ENCODE measurements around the gene KLHL6.
A peak's percentile ranks its signal among the peaks of the same experiment; 100 is the strongest.

DNA sequence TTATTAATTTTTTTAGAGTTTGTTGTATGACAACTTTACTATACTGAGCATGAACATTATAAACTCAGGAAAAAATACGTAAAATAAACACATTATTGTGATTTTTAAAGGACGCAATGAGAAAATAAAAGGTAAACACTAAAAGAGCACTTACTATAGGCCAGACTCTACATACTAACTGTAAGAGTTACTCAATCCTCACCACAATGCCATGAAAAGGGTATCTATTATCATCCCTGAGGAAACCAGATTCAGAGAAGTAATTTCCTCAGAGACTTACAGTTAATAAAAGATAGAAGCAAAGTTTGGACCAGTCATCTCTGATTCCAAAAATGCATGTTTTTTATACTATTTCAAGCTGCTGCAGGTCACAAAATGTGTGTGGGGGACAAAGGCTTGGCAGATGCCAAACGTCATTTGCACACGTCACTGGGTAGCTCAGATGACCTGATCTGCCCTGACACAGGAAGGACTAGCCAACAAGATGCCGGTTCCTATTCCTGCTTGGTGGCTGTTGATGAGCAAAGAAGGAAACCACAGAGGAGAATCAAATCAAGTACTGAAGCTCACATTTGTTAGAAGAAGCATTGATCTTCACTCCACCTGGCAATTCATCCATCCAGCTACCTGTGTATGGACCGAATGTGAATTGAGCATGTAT lies 42.3 kb downstream of the KLHL6 start:
- TF ChIP-seq POLR2A (IDR thresholded peaks at IDR 0.05; ENCODE audit: low read depth, low read length) (no peak), SRF (IDR thresholded peaks at IDR 0.05; ENCODE audit: low read depth in 2 of 2, low read length in 2 of 2) (no peak), TAF1 (IDR thresholded peaks at IDR 0.05; ENCODE audit: borderline replicate concordance, low read depth, low read length) (no peak), FOXK2 (IDR thresholded peaks at IDR 0.05) (no peak), SUZ12 (IDR thresholded peaks at IDR 0.05; ENCODE audit: unreplicated experiment) (no peak), CEBPB (IDR thresholded peaks at IDR 0.05; ENCODE audit: borderline replicate concordance in 1 of 2, low read depth in 2 of 2, low read length in 2 of 2) (no peak), ZNF207 (IDR thresholded peaks at IDR 0.05; ENCODE audit: borderline replicate concordance) (no peak), MTA2 (IDR thresholded peaks at IDR 0.05; ENCODE audit: low read depth) (peak; percentile 45; the same call in 1 of the 2 replicates), JUNB (IDR thresholded peaks at IDR 0.05) (no peak), EP300 (IDR thresholded peaks at IDR 0.05; ENCODE audit: borderline replicate concordance in 1 of 2, control insufficient read depth in 1 of 2, low read depth in 2 of 2, low read length in 2 of 2) (peak in 1 of 2 experiments; percentile 61; a peak in 1 of 4 replicates), YY1 (IDR thresholded peaks at IDR 0.05; ENCODE audit: low read depth, low read length) (no peak), NFYB (IDR thresholded peaks at IDR 0.05; ENCODE audit: insufficient read depth, low read depth, low read length) (no peak)
- TF ChIP-seq, protein P1, sequence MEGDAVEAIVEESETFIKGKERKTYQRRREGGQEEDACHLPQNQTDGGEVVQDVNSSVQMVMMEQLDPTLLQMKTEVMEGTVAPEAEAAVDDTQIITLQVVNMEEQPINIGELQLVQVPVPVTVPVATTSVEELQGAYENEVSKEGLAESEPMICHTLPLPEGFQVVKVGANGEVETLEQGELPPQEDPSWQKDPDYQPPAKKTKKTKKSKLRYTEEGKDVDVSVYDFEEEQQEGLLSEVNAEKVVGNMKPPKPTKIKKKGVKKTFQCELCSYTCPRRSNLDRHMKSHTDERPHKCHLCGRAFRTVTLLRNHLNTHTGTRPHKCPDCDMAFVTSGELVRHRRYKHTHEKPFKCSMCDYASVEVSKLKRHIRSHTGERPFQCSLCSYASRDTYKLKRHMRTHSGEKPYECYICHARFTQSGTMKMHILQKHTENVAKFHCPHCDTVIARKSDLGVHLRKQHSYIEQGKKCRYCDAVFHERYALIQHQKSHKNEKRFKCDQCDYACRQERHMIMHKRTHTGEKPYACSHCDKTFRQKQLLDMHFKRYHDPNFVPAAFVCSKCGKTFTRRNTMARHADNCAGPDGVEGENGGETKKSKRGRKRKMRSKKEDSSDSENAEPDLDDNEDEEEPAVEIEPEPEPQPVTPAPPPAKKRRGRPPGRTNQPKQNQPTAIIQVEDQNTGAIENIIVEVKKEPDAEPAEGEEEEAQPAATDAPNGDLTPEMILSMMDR (IDR thresholded peaks at IDR 0.05 in 2 of 3, conservative IDR thresholded peaks at IDR 0.05 in 1 of 3; ENCODE audit: control insufficient read depth in 2 of 3, extremely low read depth in 1 of 3, insufficient read depth in 1 of 3, low read depth in 3 of 3, low read length in 3 of 3): no peak
- TF ChIP-seq, protein P2, sequence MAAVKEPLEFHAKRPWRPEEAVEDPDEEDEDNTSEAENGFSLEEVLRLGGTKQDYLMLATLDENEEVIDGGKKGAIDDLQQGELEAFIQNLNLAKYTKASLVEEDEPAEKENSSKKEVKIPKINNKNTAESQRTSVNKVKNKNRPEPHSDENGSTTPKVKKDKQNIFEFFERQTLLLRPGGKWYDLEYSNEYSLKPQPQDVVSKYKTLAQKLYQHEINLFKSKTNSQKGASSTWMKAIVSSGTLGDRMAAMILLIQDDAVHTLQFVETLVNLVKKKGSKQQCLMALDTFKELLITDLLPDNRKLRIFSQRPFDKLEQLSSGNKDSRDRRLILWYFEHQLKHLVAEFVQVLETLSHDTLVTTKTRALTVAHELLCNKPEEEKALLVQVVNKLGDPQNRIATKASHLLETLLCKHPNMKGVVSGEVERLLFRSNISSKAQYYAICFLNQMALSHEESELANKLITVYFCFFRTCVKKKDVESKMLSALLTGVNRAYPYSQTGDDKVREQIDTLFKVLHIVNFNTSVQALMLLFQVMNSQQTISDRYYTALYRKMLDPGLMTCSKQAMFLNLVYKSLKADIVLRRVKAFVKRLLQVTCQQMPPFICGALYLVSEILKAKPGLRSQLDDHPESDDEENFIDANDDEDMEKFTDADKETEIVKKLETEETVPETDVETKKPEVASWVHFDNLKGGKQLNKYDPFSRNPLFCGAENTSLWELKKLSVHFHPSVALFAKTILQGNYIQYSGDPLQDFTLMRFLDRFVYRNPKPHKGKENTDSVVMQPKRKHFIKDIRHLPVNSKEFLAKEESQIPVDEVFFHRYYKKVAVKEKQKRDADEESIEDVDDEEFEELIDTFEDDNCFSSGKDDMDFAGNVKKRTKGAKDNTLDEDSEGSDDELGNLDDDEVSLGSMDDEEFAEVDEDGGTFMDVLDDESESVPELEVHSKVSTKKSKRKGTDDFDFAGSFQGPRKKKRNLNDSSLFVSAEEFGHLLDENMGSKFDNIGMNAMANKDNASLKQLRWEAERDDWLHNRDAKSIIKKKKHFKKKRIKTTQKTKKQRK (IDR thresholded peaks at IDR 0.05; ENCODE audit: low read depth, low read length): no peak
